ENCODE results near the gene SLC2A4RG.

Gene SLC2A4RG

DNA sequence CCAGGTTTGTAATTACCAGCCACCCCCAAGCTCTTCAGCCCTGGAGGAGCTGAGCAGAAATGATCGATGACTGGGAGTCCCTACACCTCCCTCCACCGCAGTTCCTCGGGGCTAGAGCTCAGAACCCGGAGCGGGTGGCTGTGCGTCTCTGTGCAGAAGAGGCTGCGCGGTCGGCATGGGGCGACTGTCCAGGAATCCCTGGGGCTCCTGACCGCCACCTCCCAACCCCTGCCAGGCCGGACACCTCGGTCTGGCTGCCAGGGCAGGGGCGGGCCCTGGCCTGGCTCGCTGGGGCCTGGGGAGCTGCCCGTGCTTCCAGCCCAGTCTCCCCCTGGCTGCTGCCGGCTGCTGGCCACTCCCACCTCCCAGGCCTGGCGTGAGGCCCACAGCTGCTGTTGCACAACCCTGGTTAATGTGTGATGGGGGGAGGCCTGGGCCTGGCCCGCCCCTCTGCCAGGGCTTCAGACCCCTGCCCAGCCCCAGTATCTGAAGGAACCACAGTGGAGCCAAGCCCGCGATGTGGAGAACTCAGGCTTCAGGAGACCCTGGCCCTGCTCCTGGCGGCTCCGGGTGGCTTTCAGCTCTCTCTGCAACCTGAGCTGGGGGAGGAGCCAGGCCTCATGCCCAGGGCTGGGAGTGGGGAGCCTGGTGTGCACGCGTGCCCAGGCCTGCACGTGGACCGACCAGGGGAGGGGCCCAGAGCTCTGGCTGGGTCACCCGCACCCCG is 1.2 kb downstream of the SLC2A4RG start:
- DNase-seq (ENCODE audit: low read depth in 2 of 2, low spot score in 1 of 2): no peak

DNA sequence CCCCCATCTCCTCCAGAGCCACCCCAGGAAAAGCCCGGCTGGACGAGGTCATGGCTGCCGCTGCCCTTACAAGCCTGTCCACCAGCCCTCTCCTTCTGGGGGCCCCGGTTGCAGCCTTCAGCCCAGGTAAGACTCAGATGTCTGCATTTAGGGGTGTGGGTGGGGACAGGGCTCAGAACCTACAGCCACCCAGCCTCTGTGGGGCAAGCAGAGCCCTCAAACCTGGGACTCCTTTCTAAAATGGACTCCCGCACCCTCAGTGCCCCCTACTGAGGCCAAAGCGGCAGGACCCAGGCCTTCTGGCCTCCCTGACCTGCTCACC is 1.7 kb downstream of the SLC2A4RG start:
- DNase-seq (ENCODE audit: low read depth in 2 of 2, low spot score in 1 of 2): no peak

DNA sequence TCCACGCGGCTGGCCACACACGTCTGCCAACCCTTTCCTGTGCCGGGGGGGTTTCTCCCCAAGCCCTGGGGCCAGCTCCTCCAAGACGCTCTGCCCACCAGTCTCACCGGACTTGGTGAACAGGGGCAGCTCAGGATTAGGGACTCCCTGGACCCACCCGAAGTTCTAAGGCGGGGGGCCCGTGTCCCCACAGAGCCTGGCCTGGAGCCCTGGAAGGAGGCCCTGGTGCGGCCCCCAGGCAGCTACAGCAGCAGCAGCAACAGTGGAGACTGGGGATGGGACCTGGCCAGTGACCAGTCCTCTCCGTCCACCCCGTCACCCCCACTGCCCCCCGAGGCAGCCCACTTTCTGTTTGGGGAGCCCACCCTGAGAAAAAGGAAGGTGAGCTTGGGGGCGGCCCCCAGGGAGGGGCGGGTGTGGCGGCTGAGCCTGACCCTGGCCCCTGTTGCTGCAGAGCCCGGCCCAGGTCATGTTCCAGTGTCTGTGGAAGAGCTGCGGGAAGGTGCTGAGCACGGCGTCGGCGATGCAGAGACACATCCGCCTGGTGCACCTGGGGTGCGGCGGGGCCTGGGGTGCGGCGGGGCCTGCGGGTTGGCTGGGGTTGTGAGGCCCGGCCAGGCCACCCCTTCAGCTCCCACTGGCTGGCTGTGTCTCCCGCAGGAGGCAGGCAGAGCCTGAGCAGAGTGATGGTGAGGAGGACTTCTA is 2.3 kb downstream of the SLC2A4RG start:
- DNase-seq (ENCODE audit: low read depth in 2 of 2, low spot score in 1 of 2): no peak

DNA sequence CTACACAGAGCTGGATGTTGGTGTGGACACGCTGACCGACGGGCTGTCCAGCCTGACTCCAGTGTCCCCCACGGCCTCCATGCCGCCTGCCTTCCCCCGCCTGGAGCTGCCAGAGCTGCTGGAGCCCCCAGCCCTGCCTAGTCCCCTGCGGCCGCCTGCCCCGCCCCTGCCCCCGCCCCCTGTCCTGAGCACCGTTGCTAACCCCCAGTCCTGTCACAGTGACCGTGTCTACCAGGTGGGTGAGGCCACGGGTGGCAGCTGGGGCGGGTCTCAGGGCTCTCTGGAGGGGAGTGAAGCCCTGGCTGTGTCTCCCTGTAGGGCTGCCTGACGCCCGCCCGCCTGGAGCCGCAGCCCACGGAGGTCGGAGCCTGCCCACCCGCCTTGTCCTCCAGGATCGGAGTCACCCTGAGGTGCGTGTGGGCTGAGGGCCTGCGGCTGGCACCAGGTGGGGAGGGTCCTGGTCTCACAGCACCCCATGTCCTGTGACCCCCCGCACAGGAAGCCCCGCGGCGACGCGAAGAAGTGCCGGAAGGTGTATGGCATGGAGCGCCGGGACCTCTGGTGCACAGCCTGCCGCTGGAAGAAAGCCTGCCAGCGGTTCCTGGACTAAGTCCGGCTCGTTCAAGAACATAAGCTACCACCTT is 2.9 kb downstream of the SLC2A4RG start:
- no peak for DNase-seq (ENCODE audit: low read depth in 2 of 2, low spot score in 1 of 2)

DNA sequence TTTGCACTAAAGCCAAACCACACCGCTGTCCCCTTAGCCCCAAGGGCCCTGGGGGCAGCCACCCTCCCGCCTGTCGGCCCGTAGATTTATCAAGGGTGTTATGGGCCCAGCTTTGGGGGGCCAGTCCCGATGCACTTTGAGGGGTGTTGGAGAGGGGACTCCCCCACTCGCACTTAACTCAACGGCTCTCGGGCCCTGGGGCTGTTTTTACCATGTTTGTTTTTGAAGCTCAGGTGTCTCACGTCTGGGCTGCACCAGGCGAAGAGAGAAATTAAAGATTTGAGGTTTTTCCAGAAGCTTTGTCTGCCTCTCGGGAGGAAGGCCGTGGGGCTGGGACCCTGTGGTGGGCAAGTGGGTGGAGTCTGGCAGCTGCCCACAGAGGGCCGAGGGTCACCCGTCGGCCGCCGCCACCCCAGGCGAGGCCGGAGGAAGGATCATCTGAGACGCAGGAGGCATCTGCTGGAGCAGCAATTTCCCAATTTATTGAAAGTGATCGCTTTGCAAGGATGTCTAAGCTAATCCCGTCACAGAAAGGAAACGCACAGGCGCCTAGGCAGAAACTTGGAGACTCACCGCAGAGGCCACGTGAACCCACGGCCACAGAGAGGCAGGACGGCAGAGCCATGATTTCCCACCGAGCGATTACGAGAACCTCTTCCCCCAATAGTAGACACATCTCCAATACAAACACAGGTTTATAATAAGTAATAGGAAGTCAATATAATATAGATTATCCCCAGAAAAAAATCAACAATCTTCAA is 3.8 kb downstream of the SLC2A4RG start:
- no peak for DNase-seq (ENCODE audit: low read depth in 2 of 2, low spot score in 1 of 2)

DNA sequence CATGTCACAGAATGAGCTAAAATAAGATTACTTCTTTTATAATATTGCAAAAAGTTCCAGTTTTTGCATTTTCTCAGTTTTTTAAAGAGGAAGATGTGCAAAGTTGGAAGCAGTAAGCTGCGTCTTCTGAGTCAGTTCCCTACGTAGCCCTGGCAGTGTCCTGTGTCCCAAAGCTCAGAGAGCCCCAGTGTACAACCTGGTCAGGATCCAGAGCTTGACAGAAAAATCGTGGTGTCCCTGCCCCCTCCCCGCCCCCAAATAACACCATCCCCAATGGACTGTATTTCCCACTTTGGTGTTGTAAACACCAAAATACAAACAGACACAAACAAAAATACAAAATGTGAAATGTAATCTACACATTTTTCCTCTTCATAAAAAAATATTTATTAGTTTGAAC is 4.6 kb downstream of the SLC2A4RG start:
- no peak for DNase-seq (ENCODE audit: low read depth in 2 of 2, low spot score in 1 of 2)

DNA sequence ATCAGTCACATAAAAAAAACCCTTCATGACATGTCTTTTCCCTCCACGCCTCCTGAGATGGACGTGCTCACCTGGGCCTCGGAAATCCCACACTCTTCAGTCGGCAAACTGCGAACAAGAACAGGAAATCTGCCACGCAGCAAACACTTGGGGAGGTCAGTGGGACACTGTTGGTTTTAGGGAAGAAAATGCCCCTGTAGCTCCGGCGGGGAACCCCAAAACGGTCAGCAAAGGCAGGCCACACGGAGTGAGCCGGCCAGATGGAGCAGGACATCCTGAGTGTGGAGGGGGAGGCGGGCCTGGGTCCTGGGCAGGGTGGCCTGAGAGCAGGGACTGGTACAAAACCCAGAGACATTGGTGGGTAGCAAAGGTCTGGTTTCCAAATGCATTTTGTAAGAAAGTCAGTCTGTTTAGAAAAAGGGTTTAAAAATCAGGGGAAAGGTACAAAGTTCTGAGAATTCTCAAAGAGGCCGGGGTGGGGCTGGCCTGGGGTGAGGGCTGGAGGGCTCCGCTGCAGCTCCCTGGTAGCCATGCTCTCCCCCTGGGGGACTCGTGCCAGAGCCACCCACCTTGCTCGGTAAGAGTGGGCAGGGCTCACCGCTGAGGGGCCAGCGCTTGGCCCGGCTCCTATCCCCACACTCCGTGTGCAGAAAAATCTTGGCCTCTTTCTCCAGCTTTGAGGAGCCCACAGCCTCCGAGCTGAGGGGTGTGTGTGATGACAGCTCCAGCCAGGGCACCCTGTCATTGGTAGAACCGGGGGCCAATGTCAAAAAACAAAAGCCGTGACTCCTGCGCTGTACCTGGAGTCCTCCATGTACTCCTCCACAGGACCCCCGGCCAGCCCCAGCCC is 5.2 kb downstream of the SLC2A4RG start:
- no peak for DNase-seq (ENCODE audit: low read depth in 2 of 2, low spot score in 1 of 2)

DNA sequence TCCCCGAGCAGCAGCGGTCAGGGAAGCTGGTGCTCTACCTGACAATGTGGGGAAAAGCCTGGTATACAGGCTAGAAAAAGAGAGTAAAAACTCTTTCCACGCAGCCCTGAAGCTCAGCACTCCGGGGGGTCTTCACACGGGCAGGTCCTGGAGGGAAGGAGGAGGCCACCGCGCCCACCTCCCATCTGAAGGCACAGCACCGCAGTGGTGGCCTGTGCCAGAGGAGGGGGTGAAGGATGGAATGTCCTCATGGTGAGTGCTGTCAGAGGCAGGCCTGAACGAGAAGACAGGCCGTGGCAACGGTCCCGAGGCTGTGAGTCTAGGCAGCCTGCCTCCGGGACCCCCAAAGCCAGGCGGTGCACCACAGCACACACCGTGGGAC is 5.8 kb downstream of the SLC2A4RG start:
- DNase-seq (ENCODE audit: low read depth in 2 of 2, low spot score in 1 of 2): no peak

DNA sequence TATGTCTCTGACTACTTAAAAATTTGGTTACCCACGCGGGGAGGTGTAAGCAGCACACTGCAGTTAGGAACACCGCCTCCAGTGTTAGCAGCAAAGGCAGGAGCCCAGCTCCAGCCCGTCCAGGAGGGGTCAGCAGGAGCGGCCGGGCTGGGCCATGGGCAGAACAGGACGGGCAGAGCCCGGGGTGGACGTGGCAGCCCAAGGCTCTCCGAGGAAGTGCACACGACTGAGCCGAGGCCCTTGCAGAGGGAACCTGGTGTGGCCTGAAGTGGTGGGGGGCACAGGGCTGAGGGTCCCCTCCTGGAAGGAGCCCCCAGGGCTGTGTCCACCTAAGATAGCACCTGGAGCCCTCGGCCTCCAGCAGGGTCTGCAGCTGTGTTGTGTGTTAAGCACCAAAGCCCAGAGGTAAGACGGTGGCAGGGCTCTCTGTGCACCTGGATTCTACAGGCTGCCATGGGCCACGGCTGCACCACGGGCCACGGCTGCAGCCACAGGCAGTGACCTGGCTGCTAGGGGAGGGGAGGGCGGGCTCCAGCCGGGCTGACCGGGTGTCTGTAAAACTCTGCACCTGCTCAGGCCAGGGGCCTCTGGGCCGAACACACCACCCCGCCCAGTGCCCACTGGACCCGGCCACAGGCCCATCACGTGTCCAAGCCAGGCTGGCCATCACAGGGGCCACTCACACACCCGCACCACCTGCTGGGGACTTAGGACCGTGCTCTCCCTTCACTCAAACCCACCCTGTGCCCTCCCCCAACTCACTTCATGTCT is 6.6 kb downstream of the SLC2A4RG start:
- no peak for DNase-seq (ENCODE audit: low read depth in 2 of 2, low spot score in 1 of 2)

DNA sequence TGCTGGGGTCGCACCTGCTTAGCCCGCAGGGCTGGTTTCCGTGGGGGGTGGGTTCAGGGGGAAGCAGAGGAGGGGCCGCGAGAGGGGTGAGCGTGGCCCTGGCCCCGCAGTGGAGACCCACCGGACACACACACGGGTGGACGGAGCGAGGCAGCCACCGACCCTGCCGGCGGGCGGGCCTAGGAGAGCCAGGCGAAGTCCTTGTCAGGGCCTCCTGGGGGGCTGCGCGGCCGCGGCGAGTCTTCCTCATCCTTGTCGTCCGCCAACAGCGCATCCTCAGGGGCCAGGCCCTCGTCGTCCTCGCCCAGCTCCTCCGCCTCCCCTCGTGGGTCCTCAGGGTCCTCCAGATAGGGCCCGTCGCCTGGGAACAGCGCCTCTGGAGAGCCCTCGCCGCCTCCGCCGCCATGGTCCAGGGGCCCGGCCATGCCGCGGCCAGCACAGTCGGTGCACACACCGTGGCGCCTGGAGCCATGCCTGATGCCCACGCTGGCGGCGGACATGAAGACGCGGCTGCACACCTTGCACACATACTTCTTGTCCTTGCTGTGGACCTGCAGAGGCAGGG is 7.3 kb downstream of the SLC2A4RG start:
- DNase-seq (ENCODE audit: low read depth in 2 of 2, low spot score in 1 of 2): no peak

DNA sequence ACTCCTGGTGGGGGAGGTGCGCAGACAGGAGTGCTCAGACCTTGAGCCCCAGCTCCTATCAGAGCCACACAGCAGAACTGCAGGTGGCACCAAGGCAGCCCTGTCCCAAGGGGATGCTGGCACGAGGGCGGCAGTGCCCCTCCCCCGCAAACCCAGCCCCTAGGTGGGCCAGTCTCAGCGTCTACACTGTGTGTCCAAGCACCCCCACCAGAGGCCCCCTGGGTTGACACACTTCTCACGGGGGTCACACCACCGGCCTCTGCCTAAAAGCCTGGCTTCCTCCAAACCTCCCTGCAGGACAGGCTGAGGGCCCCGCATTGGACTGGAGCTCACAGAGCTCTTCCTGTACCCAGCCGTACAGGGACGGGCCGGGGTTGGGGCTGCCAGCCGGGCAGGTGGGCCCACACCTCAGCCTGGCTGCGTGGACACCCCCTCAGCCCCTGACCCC is 8.1 kb downstream of the SLC2A4RG start:
- no peak for DNase-seq (ENCODE audit: low read depth in 2 of 2, low spot score in 1 of 2)

DNA sequence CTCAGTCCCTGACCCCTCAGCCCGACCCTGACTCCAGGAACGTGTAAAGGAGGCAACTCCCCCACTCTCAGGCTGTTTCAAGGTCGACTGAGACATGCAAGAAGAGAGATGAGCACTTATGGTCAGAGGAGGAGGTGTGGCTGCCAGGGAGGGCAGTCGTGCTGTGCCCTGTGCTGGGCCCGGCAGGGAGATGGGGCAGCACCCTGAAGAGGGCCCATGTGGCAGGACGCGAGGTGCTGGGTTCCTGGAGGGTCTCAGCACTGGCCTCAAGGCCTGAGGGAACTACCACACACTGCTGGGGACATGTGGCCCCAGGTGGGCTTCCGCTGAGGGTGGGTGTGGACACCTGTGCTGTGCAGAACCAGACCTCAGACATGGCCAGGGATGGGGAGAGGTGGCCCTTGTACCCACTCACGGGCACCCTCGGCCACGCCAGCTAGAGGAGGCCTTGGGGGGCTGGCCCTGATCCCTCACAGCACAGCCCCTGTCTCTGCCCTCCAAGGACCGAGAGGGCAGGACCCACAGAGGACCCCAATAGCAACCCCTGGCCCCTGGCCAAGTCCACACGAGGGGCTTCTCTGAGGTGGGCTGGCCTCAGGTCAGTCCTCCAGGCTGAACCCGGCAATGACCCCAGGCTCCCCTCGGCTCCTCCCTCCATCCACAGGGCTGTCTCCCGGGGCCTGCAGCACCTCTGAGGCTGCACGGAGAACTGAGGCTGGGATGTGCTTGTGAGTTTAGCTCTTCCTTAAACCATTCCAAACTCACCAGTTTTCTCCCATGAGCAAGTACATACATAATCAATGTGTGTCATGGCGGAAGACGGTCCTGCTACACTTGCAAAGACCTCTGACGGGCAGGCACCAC is 8.7 kb downstream of the SLC2A4RG start:
- DNase-seq (ENCODE audit: low read depth in 2 of 2, low spot score in 1 of 2): no peak

DNA sequence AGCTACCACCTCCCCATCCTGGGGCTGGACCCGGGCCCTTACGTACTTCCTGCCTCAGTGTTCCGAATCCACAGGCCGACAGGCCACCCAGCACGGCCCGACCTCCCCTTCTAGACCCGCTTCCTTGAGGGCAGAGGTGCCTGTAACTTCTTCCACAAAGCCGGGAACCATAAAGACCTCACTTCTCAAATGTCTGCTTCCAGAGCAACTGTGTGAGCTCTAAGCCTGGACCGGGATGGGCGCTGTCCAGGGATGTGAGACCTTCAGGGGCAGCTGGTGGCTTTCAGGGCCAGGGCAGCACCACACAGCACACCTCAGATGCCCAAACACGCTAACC is 9.3 kb downstream of the SLC2A4RG start:
- no peak for DNase-seq (ENCODE audit: low read depth in 2 of 2, low spot score in 1 of 2)

DNA sequence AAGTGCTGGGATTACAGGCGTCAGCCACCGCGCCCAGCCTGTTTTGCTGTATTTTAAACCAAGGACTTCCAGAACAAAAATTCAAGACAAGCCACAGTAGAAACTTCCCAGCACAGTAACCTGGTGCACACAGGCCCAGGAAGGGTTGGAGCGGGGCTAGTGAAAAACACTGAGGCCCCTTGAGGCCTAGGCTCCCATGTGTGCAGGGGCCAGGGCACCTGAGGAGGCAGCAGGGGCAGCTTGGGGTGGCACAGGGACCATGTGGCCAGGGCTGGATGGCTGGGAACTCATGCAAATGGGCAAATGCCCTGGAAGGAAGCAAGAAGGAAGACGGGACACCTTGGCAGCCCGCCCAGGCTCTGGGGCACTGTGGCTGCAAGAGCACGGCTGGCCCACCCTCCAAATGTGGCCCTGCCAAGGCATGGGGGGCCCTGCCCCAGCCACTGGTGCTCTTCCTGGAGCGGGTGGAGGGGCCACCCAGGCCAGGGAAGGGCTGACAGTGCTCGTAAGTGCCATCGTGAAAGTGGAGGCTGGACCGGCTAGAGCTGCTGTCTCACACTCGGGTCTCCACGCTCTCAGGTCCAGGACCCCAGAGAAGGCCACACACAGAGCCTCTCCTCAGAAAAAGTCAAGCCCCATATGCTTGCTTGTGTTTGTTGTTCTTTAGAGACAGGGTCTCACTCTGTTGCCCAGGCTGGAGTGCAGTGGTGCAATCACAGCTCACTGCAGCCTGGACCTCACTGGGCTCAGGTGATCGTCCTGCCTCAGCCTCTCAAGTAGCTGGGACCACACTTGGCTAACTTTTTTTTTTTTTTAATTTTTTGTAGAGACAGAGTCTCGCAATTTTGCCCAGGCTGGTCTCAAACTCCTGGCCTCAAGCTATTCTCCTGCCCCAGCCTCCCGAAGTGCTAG is 10.3 kb downstream of the SLC2A4RG start:
- no peak for DNase-seq (ENCODE audit: low read depth in 2 of 2, low spot score in 1 of 2)

DNA sequence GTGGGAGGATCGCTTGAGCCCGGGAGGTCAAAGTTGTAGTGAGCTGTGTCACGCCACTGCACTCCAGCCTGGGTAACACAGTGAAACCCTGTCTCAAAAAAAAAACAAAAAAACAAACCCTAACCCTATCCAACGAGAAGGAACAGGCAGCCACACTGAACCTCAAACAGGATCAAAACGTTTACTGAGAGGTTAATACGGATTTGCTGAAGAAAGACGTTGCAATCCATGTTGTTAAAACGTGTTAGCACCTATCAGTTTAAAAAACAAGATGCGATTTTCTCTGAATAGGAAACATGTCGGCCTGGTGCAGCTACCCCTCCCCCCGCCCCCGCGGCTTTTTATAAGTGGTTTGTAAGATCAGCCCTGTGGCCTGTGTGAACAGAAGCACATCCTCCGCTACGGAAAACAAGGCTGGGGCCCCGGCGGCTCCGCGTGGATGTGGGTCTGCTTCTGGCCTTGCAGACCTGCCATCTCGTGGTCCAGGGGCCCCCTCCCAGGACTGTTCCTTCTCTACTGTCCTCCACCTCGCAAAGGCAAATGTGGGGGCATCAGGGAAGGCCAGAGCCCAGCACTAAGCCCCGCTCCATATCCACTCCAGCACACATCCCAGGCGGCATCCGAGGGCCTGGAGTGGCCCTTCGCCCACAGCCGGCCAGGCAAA is 11.4 kb downstream of the SLC2A4RG start:
- no peak for DNase-seq (ENCODE audit: low read depth in 2 of 2, low spot score in 1 of 2)

DNA sequence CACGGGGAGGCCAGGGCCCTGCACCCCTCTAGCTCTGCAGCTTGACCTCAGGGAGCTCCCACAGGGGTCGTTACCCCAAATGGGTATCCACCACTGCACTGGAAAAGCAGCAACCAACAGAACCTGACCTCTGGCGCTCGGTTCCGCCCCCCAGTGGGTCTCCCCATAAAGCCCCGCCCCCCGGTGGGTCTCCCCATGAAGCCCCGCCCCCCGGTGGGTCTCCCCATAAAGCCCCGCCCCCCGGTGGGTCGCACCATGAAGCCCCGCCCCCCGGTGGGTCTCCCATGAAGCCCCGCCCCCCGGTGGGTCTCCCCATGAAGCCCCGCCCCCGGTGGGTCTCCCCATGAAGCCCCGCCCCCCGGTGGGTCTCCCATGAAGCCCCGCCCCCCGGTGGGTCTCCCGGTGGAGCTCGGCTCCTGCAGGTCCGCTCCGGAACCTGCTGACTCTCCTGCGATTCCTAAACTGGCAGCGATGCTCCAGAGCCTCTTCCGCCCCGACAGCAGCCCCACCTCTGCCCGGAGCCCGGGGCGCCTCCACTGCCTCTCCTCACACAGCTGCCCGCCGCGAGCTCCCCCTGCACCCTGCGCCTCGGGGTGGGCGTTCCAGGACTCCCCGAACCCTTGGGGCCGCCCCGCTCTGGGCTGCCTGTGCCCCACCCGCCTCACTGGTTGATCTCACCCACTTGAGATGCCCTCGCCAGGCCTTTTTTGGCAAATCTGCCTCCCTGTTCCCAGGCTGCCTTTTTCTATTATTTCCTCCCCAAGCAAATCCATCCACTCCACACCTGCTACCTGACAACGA is 12.1 kb downstream of the SLC2A4RG start:
- no peak for DNase-seq (ENCODE audit: low read depth in 2 of 2, low spot score in 1 of 2)
